T-helper 22 cell (primary cell): ENCODE data around the gene RPL29.
A peak's percentile ranks its signal among the peaks of the same experiment; 100 is the strongest.
"Not testable (repeated sequence)": the region's sequence is repeated elsewhere in the genome, so short reads cannot be mapped to it uniquely, and the experiment has no call there.

Experiments
- DNase-seq: peaks from one replicate; pipeline ENCODE4 v3.0.0-alpha.2; 2020; ENCODE audit warnings: low read depth

The RPL29 gene

DNA sequence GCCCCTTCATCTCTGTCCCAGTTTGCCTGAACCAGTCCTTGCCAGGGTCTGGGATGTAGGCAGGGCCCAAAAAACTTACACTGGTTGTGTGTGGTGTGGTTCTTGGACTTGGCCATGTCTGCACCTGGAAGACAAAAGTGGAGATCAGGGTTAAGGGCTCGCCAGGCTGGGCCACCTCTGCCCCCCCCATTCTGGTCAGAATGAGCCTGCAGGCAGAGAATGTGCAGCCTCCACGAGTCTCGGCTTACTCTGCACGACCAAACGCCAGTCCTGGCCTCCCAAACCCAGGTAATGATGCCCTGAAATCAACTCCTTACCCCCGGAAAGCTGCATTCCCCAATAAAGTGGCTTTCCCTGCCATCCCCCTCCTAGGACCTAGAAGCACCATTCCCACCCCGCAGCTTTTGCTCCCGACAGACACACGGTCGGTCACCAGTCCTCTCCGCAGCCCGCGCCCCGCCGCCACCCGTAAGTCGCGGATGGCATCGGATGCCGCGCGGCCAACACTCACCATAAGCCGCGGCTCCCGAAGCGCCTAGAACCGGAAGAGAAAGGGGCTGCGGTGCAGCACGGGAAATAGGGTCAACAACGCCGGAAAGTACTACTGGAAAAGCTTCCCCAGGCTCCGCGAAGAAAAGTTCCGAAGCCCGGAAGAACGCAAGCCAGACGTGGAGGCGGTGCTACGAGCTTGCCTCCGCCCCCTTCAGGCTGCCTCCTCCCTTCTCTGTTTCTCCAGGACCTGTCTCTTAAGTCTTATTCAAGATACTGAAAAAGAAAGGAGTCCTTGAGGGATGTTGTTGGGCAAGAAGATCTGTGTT is at the start of gene RPL29:
Gene RPL29, minus strand, starts transcription at position 550 of the 818 bp plus-strand sequence. Its CDS starts 434 bp downstream, at position 116.
- DNase-seq: peak; percentile 83

- no peak for DNase-seq
Measured at GRCh38 chr3:52044869-52045619, 49.3 kb upstream of the RPL29 start.

DNA sequence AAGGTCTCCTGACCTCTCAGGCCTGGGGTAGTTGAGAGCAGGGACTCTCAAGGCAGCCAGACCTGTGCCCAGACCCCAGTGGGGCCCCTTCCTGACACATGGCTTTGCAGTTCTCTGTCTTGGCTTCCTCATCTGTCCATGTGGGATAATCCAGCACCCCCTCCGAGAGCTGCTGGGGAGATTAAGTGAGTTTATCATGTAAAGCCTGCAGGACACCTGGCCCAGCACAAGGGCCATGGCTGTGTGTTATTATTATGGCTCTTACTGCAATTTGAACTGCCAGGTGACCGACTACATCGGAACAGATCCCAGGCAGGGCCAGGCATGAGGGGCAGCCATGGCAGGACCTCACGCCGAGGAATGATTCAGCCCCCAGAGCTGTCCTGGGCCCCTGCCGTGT is 48.1 kb upstream of the RPL29 start:
- DNase-seq: no peak

GRCh38 chr3:52043039-52043438 is 47.3 kb upstream of the RPL29 start:
- not testable (repeated sequence) for DNase-seq

DNA sequence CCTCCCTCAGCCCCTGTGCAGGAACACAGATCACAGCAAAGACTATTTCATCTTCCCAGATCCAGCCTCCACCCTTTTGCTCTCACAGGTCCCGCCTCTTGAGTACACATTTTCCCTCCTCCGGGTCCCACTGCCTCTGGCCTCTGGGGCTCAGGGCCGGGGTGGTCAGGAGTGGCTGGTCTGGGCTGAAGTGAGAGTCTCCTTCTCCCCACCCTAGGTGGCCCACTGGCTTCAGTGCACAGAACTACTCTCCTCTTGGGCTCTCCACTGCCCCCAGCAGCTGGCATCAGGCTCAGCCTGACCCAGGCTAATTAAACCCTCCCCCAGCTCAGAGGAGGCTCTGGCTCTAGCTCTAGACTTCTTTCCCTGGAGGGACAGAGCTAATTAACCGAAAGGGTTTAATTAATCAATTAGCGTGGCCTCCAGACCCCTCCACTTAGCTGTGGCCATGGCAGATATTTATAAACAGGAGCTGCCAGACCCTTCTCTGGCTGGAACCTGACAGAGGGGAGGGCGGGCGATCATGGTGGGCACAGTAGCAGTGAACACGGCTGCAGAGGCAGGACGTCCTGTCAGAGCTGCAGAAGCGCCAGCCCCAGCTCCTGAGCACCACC is 45.5 kb upstream of the RPL29 start:
- DNase-seq: no peak

DNA sequence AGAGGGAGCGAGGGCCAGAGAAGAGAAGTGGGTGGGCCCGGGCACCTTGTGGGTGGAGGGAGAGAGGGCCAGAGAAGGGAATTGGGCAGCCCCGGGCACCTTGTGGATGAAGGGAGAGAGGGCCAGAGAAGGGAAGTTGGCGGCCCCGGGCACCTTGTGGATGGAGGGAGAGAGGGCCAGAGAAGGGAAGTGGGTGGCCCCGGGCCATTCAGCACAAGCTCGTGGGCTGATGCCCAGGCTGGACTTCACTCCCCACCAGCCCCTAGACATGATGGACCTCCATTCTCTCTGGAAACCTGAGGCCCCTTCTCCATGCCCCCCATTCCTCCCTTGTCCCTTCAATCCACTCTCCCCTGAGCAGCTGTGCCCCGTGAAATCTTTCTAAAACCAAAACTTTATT is 44.9 kb upstream of the RPL29 start:
- no peak for DNase-seq

GRCh38 chr3:52039846-52040245 is 44.2 kb upstream of the RPL29 start:
- no peak for DNase-seq

GRCh38 chr3:52039426-52039825 is 43.7 kb upstream of the RPL29 start:
- DNase-seq: no peak

GRCh38 chr3:52038227-52038626 is 42.5 kb upstream of the RPL29 start:
- no peak for DNase-seq

GRCh38 chr3:52037291-52037690 is 41.6 kb upstream of the RPL29 start:
- no peak for DNase-seq

DNA sequence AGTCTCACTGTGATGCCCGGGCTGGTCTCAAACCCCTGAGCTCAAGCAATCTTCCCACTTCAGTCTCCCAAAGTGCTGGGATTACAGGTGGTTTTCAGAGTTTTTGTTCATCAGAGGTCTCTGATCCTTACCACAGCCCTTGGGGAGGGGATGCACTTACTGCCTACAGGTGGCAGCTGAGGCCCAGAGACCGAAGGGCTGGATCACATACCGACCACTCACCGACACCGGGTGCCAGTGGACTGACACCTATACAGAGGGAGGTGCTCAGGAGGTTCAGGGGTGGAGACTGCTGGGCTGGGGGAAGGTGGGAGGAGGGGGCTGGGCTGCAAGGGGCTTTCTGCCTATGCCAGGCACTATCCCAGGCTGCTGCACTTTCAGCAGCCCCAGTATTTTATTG is 41.1 kb upstream of the RPL29 start:
- no peak for DNase-seq

GRCh38 chr3:52036222-52036694 is 40.6 kb upstream of the RPL29 start:
- DNase-seq: no peak

DNA sequence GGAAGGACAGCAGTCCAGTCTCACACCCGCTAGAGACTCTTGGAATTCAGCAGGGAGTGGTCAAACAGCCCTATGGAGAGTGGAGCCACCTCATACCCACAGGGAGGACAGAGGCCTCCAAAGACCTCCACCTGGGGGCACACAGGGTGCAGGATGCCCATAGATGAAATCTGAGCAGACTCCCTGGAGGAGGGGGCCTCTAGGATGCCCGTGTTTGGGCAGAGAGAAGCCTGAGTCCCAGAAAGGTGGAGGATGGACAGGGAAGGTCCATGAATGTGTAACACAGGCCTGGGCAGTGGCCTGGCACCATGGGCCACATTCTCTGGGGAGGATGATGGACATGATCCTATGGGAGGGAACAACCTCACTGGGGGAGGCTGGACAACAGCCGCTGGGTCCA is 39.0 kb upstream of the RPL29 start:
- no peak for DNase-seq

DNA sequence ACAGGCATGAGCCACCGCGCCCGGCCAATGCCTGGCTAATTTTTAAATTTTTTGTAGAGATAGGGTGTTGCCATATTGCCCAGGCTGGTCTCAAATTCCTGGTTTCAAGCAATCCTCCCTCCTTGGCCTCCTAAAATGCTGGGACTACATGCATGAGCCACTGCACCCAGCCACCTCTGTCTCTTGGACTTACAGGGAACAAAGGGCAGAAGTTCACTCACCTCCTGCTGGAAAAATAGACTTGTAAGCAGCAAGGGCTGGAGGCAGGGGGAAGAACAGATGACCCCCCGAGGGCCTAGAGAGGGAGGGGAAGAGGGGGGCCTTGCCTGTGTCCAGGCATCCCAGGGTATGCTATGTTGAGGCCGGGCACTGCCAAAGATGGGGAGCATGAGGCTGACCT is 38.5 kb upstream of the RPL29 start:
- no peak for DNase-seq

- not testable (repeated sequence) for DNase-seq
Measured at GRCh38 chr3:52033748-52034147, 38.1 kb upstream of the RPL29 start.

- DNase-seq: no peak
Measured at GRCh38 chr3:52032702-52033408, 37.2 kb upstream of the RPL29 start.

DNA sequence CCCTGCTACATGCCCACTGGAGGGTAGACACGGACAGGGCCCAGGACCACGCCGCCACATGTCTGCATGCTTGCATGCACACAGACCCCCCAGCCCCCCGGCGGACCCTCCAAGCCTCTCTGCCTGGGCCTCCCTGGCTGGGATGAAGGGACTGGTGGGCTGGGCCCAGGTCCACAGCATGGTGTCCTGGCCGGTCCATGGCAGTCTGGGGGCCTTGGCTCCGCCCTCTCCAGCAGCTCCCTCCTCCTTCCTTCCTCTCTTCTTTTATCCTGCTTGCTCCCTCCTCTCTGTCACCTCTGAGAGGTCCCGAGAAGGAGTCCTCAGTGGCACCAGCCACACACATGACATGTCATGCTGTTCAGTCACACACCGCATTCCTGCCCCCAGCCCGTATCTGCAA is 36.2 kb upstream of the RPL29 start:
- no peak for DNase-seq

DNA sequence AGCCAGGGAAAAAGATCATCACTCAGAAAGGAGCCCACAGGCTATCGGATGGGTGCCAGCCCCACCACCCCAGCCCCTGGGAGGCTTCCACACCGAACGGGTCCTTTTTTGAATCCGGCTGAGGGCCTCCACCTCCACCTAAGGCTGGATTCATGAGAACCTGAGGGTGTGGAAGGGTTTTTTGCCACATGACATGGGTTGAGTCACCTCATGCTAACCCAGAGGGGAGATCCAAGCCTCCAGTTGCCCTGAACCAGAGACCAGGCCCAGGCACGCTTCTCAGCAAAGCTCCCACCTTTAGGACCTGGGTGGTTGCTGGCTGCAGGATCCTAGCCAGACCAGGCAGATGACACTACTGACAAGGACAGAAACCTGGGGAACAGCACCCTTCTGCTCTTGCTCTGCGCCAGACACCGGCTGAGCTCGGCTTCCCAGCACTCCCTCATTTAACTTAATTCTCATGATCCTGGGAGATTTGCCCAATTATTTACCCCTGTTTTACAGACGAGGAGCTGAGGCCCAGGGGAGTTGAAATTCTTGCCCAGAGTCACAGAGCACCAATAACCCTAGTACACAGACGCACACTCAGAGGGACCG is 35.1 kb upstream of the RPL29 start:
- DNase-seq: no peak

DNA sequence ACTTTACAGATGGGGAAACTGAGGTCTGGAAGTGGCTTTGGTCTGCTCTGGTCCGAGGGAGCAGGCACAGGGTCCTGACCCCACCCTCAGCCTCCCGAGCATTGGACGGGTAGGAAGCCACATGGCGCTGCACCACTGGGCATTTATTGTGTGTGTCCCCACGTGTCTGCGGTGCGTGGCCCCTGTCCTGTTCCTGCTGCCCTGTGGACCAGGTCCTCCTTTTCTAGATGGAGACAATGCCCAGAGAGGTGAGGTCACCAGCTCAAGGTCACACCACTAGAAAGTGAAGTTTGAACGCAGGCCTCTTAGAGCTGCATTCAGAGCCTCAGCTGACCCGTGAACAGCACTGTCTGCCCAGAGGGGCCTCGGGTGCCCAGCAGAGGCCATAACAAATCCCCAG is 33.8 kb upstream of the RPL29 start:
- DNase-seq: no peak

- no peak for DNase-seq
Measured at GRCh38 chr3:52029053-52029452, 33.4 kb upstream of the RPL29 start.

DNA sequence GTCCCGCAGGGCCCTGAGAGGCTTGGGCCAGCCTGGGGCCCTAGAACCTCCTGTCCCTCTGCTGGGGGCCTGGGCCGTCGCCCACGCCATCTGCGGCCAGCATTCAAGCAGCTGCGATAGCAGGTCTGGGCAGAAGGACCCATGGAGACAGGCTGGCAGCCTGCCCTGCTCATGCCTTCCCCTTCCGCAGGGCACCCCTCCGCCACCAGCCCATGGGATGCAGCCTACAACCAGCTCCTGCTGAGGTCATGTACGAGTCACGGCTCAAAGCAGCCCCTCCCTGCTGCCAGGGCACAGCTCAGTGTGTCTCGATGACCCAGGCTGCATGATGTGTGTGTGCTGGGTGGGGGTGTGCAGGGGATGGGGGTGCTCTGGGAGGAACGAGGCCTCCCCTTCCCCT is 32.9 kb upstream of the RPL29 start:
- no peak for DNase-seq

DNA sequence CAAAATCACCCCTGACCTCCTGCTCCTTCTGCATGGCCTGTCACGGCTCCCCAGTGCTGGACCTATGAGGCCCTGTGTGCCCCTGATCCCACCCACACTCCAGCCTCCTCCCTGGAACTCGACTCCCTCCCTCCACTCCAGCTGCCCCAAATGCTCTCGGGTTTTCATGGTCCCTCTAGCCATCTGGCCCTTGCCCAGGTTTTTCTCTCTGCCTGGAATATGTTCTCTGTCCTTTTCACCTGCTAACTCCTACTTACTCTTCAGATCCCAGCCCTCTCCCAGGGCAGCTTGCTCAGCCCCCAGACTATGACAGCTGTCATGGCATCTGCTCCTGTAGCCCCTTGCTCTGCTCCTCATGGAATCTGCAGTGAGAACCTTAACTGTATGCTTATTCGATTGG is 30.3 kb upstream of the RPL29 start:
- DNase-seq: no peak
